Activated CD8-positive, alpha-beta T cell treated with anti-CD3 and anti-CD28 coated beads for 36 hours (primary cell): Measurements from ENCODE around the gene GIT2. TPM values are rescaled to one million over a fixed set of nuclear protein-coding genes. Genes with fewer than 3 reads are reported as not detected.

Experiments
- ATAC-seq: fragments of 200-7000 bp; cut with Tn5 transposase; one replicate; pipeline ENCODE4 v1.10.0; 2021; ENCODE audit warnings: mild to moderate bottlenecking, moderate library complexity
- CTCF ChIA-PET: fragments of 350-600 bp; sonication (Branson Sonifier 250); formaldehyde crosslinking; loops from one replicate; lab custom pipeline; 2021; ENCODE audit warnings: antibody characterized with exemption; lab: Charles Lee
- POLR2A ChIA-PET: fragments of 350-600 bp; sonication (Branson Sonifier 250); formaldehyde crosslinking; loops from one replicate; lab custom pipeline; 2021; ENCODE audit warnings: antibody characterized with exemption; lab: Charles Lee
- DNase-seq: peaks from one replicate; pipeline ENCODE4 v3.0.0-alpha.2; 2020
- H3K27ac Mint-ChIP-seq: one replicate; pipeline ENCODE4 v1.8.0; 2021; ENCODE audit warnings: mild to moderate bottlenecking, mixed read lengths
- H3K27me3 Mint-ChIP-seq: one replicate; pipeline ENCODE4 v1.8.0; 2021; ENCODE audit warnings: mixed read lengths
- H3K36me3 Mint-ChIP-seq: one replicate; pipeline ENCODE4 v1.8.0; 2021; ENCODE audit warnings: low read depth, mixed read lengths
- H3K4me1 Mint-ChIP-seq: one replicate; pipeline ENCODE4 v1.8.0; 2021; ENCODE audit warnings: low read depth, mixed read lengths
- H3K4me3 Mint-ChIP-seq: one replicate; pipeline ENCODE4 v1.8.0; 2021; ENCODE audit warnings: mild to moderate bottlenecking, moderate library complexity, mixed read lengths
- H3K9me3 Mint-ChIP-seq: one replicate; pipeline ENCODE4 v1.8.0; 2021; ENCODE audit warnings: mixed read lengths
- intact Hi-C: fragments of 100-400 bp; cut with micrococcal nuclease; formaldehyde crosslinking; loops from one replicate; pipeline ENCODE4 v1.10.0; 2022
- total RNA-seq, 2 experiments: library from RNA; stranded (reverse); gene quantifications; one replicate each; pipeline ENCODE4 v1.2.3, GENCODE V29; 2021
- TF ChIP-seq, protein P1 (sequence below): fragments of 200-600 bp; IDR thresholded peaks from one replicate; pipeline ENCODE4 v1.8.0; 2022; ENCODE audit warnings: antibody characterized with exemption, mild to moderate bottlenecking

Gene GIT2
- total RNA-seq, 2 experiments from 2014 or later = 49.2 to 49.6 TPM

GRCh38 chr12:110037315-110037714, 41.1 kb upstream of the GIT2 start:
- ATAC-seq (no peak), DNase-seq (no peak)
- Mint-ChIP-seq H3K27ac (no peak overlapping the region), H3K27me3 (no peaks in the 10 kb centered on the region), H3K4me1 (peaks cover 32% of the 10 kb centered on the region), H3K4me3 (no peak overlapping the region), H3K9me3 (no peaks in the 10 kb centered on the region), H3K36me3 (peaks cover 38% of the 10 kb centered on the region)
- POLR2A ChIA-PET = interaction anchor here (1.4 to 1.7 kb wide), 3 partner anchors 8 to 13 kb away, joined by 3 to 4 read pairs (median 4); partner anchors contain the start of gene C12orf76
- intact Hi-C loops = no loop called here
- TF ChIP-seq, protein P1, sequence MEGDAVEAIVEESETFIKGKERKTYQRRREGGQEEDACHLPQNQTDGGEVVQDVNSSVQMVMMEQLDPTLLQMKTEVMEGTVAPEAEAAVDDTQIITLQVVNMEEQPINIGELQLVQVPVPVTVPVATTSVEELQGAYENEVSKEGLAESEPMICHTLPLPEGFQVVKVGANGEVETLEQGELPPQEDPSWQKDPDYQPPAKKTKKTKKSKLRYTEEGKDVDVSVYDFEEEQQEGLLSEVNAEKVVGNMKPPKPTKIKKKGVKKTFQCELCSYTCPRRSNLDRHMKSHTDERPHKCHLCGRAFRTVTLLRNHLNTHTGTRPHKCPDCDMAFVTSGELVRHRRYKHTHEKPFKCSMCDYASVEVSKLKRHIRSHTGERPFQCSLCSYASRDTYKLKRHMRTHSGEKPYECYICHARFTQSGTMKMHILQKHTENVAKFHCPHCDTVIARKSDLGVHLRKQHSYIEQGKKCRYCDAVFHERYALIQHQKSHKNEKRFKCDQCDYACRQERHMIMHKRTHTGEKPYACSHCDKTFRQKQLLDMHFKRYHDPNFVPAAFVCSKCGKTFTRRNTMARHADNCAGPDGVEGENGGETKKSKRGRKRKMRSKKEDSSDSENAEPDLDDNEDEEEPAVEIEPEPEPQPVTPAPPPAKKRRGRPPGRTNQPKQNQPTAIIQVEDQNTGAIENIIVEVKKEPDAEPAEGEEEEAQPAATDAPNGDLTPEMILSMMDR = no peak
- CTCF ChIA-PET = no interaction called here

GRCh38 chr12:110035534-110036104, 39.5 kb upstream of the GIT2 start:
- DNase-seq = no peak
- Mint-ChIP-seq H3K27me3 (no peaks in the 10 kb centered on the region), H3K4me1 (peaks cover 22% of the 10 kb centered on the region), H3K9me3 (no peaks in the 10 kb centered on the region), H3K4me3 (no peak overlapping the region), H3K27ac (no peak overlapping the region), H3K36me3 (peaks cover 29% of the 10 kb centered on the region)
- CTCF ChIA-PET = interaction anchor here (1.2 kb wide), 2 partner anchors 13 to 44 kb away, joined by 3 read pairs; no protein-coding TSS in a partner anchor
- intact Hi-C loops = no loop called here
- TF ChIP-seq, protein P1 = no peak
- POLR2A ChIA-PET = no interaction called here
- ATAC-seq = no peak

GRCh38 chr12:110033888-110034287, 37.7 kb upstream of the GIT2 start:
- peaks cover 26% of the 10 kb centered on the region for H3K36me3 Mint-ChIP-seq
- DNase-seq (no peak), ATAC-seq (no peak)
- peaks cover 11% of the 10 kb centered on the region for H3K4me1 Mint-ChIP-seq
- ChIA-PET CTCF (interaction anchor here (0.7 kb wide), 1 partner anchor 9 kb away, joined by 3 read pairs; no protein-coding TSS in a partner anchor), POLR2A (no interaction called here)
- intact Hi-C loops = no loop called here
- TF ChIP-seq, protein P1 = no peak
- no peak overlapping the region for H3K27ac Mint-ChIP-seq
- no peak overlapping the region for H3K4me3 Mint-ChIP-seq
- no peaks in the 10 kb centered on the region for H3K27me3 Mint-ChIP-seq
- no peaks in the 10 kb centered on the region for H3K9me3 Mint-ChIP-seq

DNA sequence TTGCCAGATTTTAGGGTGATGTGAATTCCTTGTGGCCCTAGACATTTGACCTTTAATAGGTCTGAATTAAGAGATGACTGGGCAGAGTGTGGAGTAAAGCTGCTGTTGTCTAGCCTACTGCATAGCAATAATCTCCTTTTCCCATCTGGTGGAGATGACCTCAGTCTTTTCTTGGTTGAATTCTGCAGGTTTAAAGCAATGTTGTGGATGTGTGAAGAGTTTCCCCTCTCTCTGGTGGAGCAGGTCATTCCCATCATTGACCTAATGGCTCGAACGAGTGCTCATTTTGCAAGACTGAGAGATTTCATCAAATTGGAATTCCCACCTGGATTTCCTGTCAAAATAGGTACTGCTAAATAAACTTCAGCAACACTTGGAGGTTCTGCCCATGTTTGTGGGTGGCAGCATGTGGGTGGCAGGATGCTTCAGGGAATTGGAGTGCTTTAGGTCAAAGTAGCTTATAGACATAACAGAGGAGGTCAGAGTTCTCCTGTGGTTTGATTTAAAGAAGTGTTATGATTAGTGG, 33.2 kb upstream of the GIT2 start:
- H3K36me3 Mint-ChIP-seq = peaks cover 30% of the 10 kb centered on the region
- ChIA-PET CTCF (interaction anchor here (1.0 kb wide), 1 partner anchor 19 kb away, joined by 3 read pairs; no protein-coding TSS in a partner anchor), POLR2A (interaction anchor here (0.9 kb wide), 1 partner anchor 9 kb away, joined by 3 read pairs; no protein-coding TSS in a partner anchor)
- no peak overlapping the region for H3K4me3 Mint-ChIP-seq
- H3K9me3 Mint-ChIP-seq = no peaks in the 10 kb centered on the region
- no peak for DNase-seq
- H3K4me1 Mint-ChIP-seq = peaks cover 13% of the 10 kb centered on the region
- ATAC-seq = no peak
- intact Hi-C loops = no loop called here
- TF ChIP-seq, protein P1 = no peak
- peak overlapping the region; percentile 32 for H3K27ac Mint-ChIP-seq
- H3K27me3 Mint-ChIP-seq = no peaks in the 10 kb centered on the region

GRCh38 chr12:110028323-110028722, 32.2 kb upstream of the GIT2 start:
- ATAC-seq = no peak
- DNase-seq = no peak
- ChIA-PET POLR2A (interaction anchor here (0.9 to 1.1 kb wide), 2 partner anchors 10 to 14 kb away, joined by 3 read pairs; no protein-coding TSS in a partner anchor), CTCF (interaction anchor here (1.1 kb wide), 1 partner anchor 73 kb away, joined by 4 read pairs; no protein-coding TSS in a partner anchor)
- Mint-ChIP-seq H3K36me3 (peaks cover 27% of the 10 kb centered on the region), H3K9me3 (no peaks in the 10 kb centered on the region), H3K4me1 (peaks cover 13% of the 10 kb centered on the region), H3K4me3 (no peak overlapping the region), H3K27ac (no peak overlapping the region), H3K27me3 (no peaks in the 10 kb centered on the region)
- intact Hi-C loops = no loop called here
- TF ChIP-seq, protein P1 = no peak
